ENCODE measurements around the gene EED. TPM values are rescaled to one million over a fixed set of nuclear protein-coding genes. Genes with fewer than 3 reads are reported as not detected.

Gene EED, protein sequence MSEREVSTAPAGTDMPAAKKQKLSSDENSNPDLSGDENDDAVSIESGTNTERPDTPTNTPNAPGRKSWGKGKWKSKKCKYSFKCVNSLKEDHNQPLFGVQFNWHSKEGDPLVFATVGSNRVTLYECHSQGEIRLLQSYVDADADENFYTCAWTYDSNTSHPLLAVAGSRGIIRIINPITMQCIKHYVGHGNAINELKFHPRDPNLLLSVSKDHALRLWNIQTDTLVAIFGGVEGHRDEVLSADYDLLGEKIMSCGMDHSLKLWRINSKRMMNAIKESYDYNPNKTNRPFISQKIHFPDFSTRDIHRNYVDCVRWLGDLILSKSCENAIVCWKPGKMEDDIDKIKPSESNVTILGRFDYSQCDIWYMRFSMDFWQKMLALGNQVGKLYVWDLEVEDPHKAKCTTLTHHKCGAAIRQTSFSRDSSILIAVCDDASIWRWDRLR
- total RNA-seq (2022; extraction: Qiagen RNA extraction; ENCODE audit: low read depth) = 24.9 to 30.9 TPM (median 25.8 TPM) in 5 replicates

DNA sequence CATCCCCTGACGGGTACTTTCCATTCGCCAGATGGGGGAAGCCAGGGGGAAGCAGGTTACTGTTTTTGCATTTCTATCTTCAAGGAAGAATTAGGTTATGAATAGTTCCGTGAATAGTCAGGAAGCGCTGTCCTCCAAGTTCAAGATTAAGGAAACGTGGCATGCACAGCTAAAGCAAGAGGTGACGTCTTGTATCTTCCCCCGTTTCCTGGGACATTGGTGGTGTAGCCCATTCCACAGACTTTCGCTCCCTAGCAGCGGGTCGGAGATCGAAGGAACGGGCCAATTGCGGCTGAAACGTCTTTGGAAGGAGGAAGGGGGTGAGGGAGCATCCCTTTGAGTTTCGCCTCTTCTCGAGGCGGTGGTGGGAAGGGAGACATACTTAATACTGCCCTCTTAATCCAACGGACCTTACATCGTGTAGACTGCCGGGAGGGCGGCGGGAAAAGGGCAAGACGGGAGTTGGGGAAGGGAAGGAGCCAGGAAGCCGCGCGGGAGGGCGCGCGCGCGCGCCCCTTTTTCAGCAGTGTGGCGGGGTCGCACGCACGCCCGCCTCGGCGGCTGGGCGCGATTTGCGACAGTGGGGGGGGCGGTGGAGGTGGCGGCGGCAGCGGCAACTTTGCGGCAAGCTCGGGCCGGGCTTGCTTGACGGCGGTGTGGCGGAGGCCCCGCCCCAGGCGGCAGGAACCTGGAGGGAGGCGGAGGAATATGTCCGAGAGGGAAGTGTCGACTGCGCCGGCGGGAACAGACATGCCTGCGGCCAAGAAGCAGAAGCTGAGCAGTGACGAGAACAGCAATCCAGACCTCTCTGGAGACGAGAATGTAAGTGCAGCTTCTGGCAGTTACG lies at the start of gene EED:
Gene EED (plus strand): TSS at position 232 of the 847 bp plus-strand sequence. CDS start 477 bp downstream, at position 709.

DNA sequence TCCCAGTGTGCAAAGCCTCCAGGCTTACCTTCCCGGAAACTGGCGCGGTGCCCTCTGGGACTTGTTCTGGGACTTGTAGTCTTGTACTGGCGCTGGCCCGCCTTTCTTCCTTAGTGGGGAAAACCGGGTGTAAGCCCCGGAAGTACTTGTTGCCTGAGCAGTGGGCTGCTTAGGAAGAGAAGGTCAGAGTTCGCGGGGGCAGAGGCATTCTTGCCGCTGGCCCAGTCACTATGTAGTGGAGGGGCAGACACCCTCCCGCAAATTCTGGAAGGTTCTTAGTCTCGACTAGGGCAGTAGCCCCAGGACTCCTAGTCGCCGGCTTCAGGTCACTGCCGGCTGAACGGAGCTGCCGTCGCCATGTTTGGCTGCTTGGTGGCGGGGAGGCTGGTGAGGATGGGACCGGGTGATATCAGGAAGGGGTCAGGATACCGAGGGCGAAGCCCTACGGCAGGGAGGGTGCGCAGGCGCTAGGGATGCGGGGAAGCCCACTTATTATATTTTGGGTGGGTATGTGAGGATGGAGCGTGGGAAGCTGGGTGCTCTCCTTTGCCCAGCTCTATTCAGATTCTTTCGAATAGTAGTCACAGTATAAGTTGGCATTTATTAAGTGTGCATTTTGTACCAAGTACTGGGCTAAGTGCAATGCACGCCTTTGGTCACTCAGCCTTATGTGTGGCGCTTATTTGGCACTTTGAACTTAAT lies 57.7 kb downstream of the EED start, which contains the start of gene HIKESHI:
Gene HIKESHI (plus strand): TSS at position 149 of the 702 bp plus-strand sequence. CDS start 209 bp downstream, at position 358.

Other genes starting within 250 kb of the EED start
- gene PICALM, start 175.7 kb upstream of the EED start, total RNA-seq (2022; extraction: Qiagen RNA extraction; ENCODE audit: low read depth) = 71.0 to 106 TPM (median 78.8 TPM) in 5 replicates
- 34.2 to 40.8 TPM (median 39.2 TPM) in 5 replicates for gene HIKESHI, start 57.5 kb downstream of the EED start, total RNA-seq (2022; extraction: Qiagen RNA extraction; ENCODE audit: low read depth)
- gene CCDC81, start 130.1 kb downstream of the EED start, total RNA-seq (2022; extraction: Qiagen RNA extraction; ENCODE audit: low read depth) = 0.17 to 0.29 TPM (median 0.28 TPM) in 4 of 5 replicates, not detected in the other

All from A549 treated with ZK216348 at 1 μM for 4 hours (cell line).